ENCODE results near the gene GPAM.

DNA sequence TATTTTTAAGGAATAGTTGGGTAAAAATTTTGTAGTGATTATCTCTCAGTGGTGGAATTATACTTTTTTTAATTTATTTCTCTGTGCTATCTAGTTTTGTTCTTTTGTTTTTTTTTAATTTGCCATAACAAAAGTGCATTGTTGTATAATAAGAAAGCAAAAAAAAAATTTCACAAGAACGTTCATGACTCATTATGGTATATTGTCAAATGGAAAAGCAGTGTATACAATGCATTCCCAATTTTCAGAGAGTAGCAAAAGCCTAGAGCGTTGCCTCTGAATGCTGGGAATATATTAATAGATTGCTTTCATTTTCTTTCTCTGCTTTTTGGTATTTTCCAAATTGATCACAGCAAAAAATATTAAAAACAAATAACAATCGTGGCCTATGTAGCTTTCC, 46.3 kb upstream of the GPAM start:
- TF ChIP-seq POLR2A (IDR thresholded peaks at IDR 0.05; ENCODE audit: low read length) (no peak), GATA1 (IDR thresholded peaks at IDR 0.05; ENCODE audit: low read depth, low read length) (no peak)
